Raji (cell line): ENCODE results near the gene MAP4K2.

Source experiments
- POLR2A ChIP-seq: IDR thresholded peaks from 2 replicates; pipeline ENCODE4 v1.6.1; 2011; ENCODE audit warnings: low read depth, low read length, control low read depth; ENCODE audit not compliant: insufficient read depth

MAP4K2 gene

GRCh38 chr11:64742087-64742888 is 60.7 kb downstream of the MAP4K2 start:
- no peak for TF ChIP-seq POLR2A

- no peak for TF ChIP-seq POLR2A
Measured at GRCh38 chr11:64741375-64742086, 61.5 kb downstream of the MAP4K2 start.

- no peak for TF ChIP-seq POLR2A
Measured at GRCh38 chr11:64739871-64740270, 63.1 kb downstream of the MAP4K2 start.

GRCh38 chr11:64736654-64737053 is 66.4 kb downstream of the MAP4K2 start:
- TF ChIP-seq POLR2A: no peak

GRCh38 chr11:64735725-64736259 is 67.2 kb downstream of the MAP4K2 start:
- TF ChIP-seq POLR2A: no peak
